ENCODE data around the gene GRAMD4. TPM values are rescaled to one million over a fixed set of nuclear protein-coding genes. Genes with fewer than 3 reads are reported as not detected.

GRAMD4 gene
- total RNA-seq, 2 experiments from 2014 or later, result 46.9 to 52.4 TPM

DNA sequence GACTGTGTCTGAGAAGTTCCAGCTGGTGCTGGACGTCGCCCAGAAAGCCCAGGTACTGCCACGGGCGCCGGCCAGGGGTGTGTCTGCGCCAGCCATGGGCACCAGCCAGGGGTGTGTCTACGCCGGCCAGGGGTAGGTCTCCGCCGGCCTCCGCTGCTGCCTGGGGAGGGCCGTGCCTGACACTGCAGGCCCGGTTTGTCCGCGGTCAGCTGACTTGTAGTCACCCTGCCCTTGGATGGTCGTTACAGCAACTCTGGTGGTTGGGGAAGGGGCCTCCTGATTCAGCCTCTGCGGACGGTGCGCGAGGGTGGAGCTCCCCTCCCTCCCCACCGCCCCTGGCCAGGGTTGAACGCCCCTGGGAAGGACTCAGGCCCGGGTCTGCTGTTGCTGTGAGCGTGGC, 47.9 kb downstream of the GRAMD4 start:
- ChIA-PET POLR2A (no interaction called here), CTCF (ENCODE audit: unreplicated experiment) (no interaction called here)
- no peaks in the 10 kb centered on the region for H3K9me3 ChIP-seq (ENCODE audit: low read length)
- H4K20me1 ChIP-seq (ENCODE audit: insufficient read depth, low read length), result no peaks in the 10 kb centered on the region
- H3K9me2 ChIP-seq (ENCODE audit: insufficient read depth, low read length), result no peaks in the 10 kb centered on the region
- H3K4me3 ChIP-seq (ENCODE audit: low read depth, low read length, poor library complexity, severe bottlenecking), result no peak overlapping the region
- TF ChIP-seq, protein P1, sequence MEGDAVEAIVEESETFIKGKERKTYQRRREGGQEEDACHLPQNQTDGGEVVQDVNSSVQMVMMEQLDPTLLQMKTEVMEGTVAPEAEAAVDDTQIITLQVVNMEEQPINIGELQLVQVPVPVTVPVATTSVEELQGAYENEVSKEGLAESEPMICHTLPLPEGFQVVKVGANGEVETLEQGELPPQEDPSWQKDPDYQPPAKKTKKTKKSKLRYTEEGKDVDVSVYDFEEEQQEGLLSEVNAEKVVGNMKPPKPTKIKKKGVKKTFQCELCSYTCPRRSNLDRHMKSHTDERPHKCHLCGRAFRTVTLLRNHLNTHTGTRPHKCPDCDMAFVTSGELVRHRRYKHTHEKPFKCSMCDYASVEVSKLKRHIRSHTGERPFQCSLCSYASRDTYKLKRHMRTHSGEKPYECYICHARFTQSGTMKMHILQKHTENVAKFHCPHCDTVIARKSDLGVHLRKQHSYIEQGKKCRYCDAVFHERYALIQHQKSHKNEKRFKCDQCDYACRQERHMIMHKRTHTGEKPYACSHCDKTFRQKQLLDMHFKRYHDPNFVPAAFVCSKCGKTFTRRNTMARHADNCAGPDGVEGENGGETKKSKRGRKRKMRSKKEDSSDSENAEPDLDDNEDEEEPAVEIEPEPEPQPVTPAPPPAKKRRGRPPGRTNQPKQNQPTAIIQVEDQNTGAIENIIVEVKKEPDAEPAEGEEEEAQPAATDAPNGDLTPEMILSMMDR (conservative IDR thresholded peaks at IDR 0.05; ENCODE audit: low read length), result no peak
- no peak for TF ChIP-seq EZH2phosphoT487 (IDR thresholded peaks at IDR 0.05; ENCODE audit: borderline replicate concordance, low read depth, low read length)
- no TSS peak for BruUV-seq (replicated peaks)
- peaks cover 22% of the 10 kb centered on the region; the same call in 1 of the 2 replicates for H3K36me3 ChIP-seq (ENCODE audit: insufficient read depth, low read length)
- intact Hi-C loops (cut with micrococcal nuclease; ENCODE audit: unreplicated experiment), result no loop called here
- no peak overlapping the region for H3K4me2 ChIP-seq (ENCODE audit: low read length)
- H3K4me1 ChIP-seq (ENCODE audit: insufficient read depth, low read length, poor library complexity, severe bottlenecking), result peaks cover 16% of the 10 kb centered on the region
- no peaks in the 10 kb centered on the region for H3K79me2 ChIP-seq (ENCODE audit: insufficient read depth, low read depth, low read length)
- H2AFZ ChIP-seq (ENCODE audit: low read length), result no peak overlapping the region
- DNase-seq (ENCODE audit: low spot score), result no peak
- H3K27ac ChIP-seq (ENCODE audit: low read depth, low read length, poor library complexity, severe bottlenecking), result no peak overlapping the region

DNA sequence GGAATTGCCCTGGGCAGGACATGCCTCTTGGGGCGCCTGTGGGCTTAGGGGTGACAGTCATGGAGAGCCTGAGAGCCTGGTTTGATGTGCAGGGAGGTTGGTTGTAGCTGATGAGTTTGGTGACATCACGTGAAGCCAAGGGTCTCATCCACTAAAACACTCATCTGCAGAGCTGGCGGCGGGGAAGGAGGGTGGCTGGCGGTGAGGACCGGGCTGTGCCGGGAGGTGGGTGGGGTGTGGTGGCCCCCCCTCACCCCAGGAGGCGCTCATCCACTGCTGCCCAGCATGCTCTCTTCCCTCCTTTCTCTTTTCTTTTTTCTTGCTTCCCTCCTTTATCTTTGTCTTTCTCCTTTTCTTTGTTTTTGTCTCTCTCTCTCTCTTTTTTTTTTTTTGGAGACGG, 49.0 kb downstream of the GRAMD4 start:
- Histone ChIP-seq H3K36me3 (ENCODE audit: insufficient read depth, low read length) (peaks cover 22% of the 10 kb centered on the region; the same call in 1 of the 2 replicates), H4K20me1 (ENCODE audit: insufficient read depth, low read length) (no peaks in the 10 kb centered on the region), H3K4me3 (ENCODE audit: low read depth, low read length, poor library complexity, severe bottlenecking) (no peak overlapping the region), H2AFZ (ENCODE audit: low read length) (no peak overlapping the region), H3K4me1 (ENCODE audit: insufficient read depth, low read length, poor library complexity, severe bottlenecking) (peaks cover 27% of the 10 kb centered on the region), H3K9me2 (ENCODE audit: insufficient read depth, low read length) (no peaks in the 10 kb centered on the region), H3K79me2 (ENCODE audit: insufficient read depth, low read depth, low read length) (no peaks in the 10 kb centered on the region), H3K4me2 (ENCODE audit: low read length) (no peak overlapping the region), H3K9me3 (ENCODE audit: low read length) (no peaks in the 10 kb centered on the region), H3K27ac (ENCODE audit: low read depth, low read length, poor library complexity, severe bottlenecking) (no peak overlapping the region)
- no peak for DNase-seq (ENCODE audit: low spot score)
- CTCF ChIA-PET (ENCODE audit: unreplicated experiment), result no interaction called here
- BruUV-seq (replicated peaks), result no TSS peak
- TF ChIP-seq, protein P1 (conservative IDR thresholded peaks at IDR 0.05; ENCODE audit: low read length), result no peak
- TF ChIP-seq EZH2phosphoT487 (IDR thresholded peaks at IDR 0.05; ENCODE audit: borderline replicate concordance, low read depth, low read length), result no peak
- intact Hi-C loops (cut with micrococcal nuclease; ENCODE audit: unreplicated experiment), result no loop called here
- POLR2A ChIA-PET, result no interaction called here

DNA sequence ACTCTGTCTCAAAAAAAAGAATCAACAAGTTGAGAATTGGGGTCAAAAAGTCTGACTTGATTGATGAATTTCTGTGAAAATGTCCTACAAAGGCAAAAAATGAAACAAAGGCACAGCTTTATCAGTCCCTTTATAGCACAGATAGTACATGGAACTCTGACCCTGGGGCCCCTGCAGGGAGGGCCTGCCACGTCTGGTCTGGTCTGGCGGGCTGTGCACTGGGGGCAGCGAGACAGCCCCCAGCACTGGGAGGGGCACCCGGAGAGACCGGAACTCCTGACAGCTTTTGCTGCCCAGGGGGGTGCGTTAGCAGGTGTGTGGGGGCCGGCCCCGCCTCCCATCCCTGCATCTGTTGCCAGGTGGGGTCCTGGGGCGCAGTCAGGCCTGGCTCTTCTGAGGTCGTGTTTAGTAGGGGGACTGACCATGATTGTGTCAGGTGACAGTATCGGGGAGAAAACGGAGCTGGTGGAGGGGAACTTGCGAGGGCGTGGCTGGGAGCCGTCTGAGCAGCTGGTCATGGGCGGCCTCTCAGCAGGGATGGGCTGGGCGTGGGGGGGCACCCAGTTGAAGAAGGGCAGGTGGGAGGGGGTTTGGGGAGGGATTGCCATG, 51.7 kb downstream of the GRAMD4 start:
- H3K79me2 ChIP-seq (ENCODE audit: insufficient read depth, low read depth, low read length), result no peaks in the 10 kb centered on the region
- H3K9me2 ChIP-seq (ENCODE audit: insufficient read depth, low read length), result no peaks in the 10 kb centered on the region
- intact Hi-C loops (cut with micrococcal nuclease; ENCODE audit: unreplicated experiment), result no loop called here
- TF ChIP-seq EZH2phosphoT487 (IDR thresholded peaks at IDR 0.05; ENCODE audit: borderline replicate concordance, low read depth, low read length), result no peak
- TF ChIP-seq, protein P1 (conservative IDR thresholded peaks at IDR 0.05; ENCODE audit: low read length), result no peak
- H3K4me3 ChIP-seq (ENCODE audit: low read depth, low read length, poor library complexity, severe bottlenecking), result no peak overlapping the region
- CTCF ChIA-PET (ENCODE audit: unreplicated experiment), result interaction anchor here (0.6 kb wide), 1 partner anchor 82 kb away, joined by 6 read pairs; no protein-coding TSS in a partner anchor
- H3K4me1 ChIP-seq (ENCODE audit: insufficient read depth, low read length, poor library complexity, severe bottlenecking), result peaks cover 39% of the 10 kb centered on the region
- H3K27ac ChIP-seq (ENCODE audit: low read depth, low read length, poor library complexity, severe bottlenecking), result peak overlapping the region; percentile 67
- H3K9me3 ChIP-seq (ENCODE audit: low read length), result no peaks in the 10 kb centered on the region
- peaks cover 27% of the 10 kb centered on the region; the same call in 1 of the 2 replicates for H3K36me3 ChIP-seq (ENCODE audit: insufficient read depth, low read length)
- no TSS peak for BruUV-seq (replicated peaks)
- H4K20me1 ChIP-seq (ENCODE audit: insufficient read depth, low read length), result no peaks in the 10 kb centered on the region
- H2AFZ ChIP-seq (ENCODE audit: low read length), result no peak overlapping the region
- peak overlapping the region; percentile 69 for H3K4me2 ChIP-seq (ENCODE audit: low read length)
- POLR2A ChIA-PET, result interaction anchor here (0.7 kb wide), 2 partner anchors 27 to 83 kb away, joined by 3 read pairs; no protein-coding TSS in a partner anchor
- DNase-seq (ENCODE audit: low spot score), result peak; percentile 68
